ENCODE measurements around the gene WDR5. TPM values are rescaled to one million over a fixed set of nuclear protein-coding genes. Genes with fewer than 3 reads are reported as not detected.

Gene WDR5
- total and polyA plus RNA-seq, 2 of the 13 experiments (the other 11 are each of a cell fraction or from before 2014, with no cell fraction given) = 34.3 TPM

DNA sequence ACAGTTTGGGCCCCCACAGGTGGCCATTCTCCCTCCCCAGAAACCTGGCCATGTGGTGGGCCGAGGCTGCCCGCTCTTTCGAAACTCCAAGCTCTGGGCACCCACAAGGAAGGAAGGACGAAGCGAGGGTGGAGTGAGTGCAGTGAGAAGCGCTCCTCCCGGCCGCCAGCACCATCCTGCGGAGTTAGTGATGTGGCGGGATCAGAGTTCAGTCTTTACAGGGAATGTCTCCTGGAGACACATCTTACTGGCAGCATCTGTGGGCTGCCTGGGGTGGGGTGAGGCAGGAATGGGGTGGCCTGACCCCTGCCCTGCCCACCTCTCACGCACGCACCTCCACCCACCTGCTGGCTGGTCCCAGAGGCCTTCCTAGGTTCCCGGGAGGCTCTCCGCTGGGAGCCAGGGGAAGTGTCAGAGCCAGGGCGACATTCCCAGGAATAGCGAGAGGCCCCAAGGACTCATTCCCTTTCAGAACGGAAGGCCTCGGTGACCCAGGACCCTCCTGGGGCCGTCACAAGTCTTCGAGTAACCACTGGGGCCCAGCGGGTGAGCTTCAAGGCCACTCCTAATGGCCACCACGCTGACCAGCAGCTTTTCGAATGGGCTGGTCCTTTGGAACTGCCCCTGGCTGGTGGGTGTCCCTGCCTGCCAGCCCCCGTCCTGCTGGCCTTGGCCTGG is 34.0 kb downstream of the WDR5 start (continued):
- TF ChIP-seq, protein P1, sequence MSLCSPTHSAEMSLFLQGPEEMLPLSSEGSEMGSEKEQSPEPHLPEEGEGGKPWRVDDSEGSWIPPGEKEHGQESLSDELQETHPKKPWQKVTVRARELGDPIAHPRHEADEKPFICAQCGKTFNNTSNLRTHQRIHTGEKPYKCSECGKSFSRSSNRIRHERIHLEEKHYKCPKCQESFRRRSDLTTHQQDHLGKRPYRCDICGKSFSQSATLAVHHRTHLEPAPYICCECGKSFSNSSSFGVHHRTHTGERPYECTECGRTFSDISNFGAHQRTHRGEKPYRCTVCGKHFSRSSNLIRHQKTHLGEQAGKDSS (CRISPR knock-in tag; IDR thresholded peaks at IDR 0.05; ENCODE audit: borderline replicate concordance, low read depth) = 0 out of 2 replicates have a peak, but pooled peaks have one; percentile 16
- TF ChIP-seq ZNF281 (CRISPR knock-in tag; IDR thresholded peaks at IDR 0.05; ENCODE audit: borderline replicate concordance) = no peak
- TF ChIP-seq LCORL (IDR thresholded peaks at IDR 0.05) = no peak
- TF ChIP-seq LCORL (CRISPR knock-in tag; IDR thresholded peaks at IDR 0.05) = peak; percentile 41; the same call in 1 of the 2 replicates
- TF ChIP-seq, protein P2, sequence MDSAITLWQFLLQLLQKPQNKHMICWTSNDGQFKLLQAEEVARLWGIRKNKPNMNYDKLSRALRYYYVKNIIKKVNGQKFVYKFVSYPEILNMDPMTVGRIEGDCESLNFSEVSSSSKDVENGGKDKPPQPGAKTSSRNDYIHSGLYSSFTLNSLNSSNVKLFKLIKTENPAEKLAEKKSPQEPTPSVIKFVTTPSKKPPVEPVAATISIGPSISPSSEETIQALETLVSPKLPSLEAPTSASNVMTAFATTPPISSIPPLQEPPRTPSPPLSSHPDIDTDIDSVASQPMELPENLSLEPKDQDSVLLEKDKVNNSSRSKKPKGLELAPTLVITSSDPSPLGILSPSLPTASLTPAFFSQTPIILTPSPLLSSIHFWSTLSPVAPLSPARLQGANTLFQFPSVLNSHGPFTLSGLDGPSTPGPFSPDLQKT (CRISPR knock-in tag; IDR thresholded peaks at IDR 0.05; ENCODE audit: borderline replicate concordance) = no peak
- TF ChIP-seq EED (CRISPR knock-in tag; IDR thresholded peaks at IDR 0.05) = no peak
- no peak for TF ChIP-seq GPBP1L1 (CRISPR knock-in tag; IDR thresholded peaks at IDR 0.05)
- TF ChIP-seq TARDBP (CRISPR knock-in tag; IDR thresholded peaks at IDR 0.05) = no peak
- TF ChIP-seq SATB2 (CRISPR knock-in tag; IDR thresholded peaks at IDR 0.05) = no peak
- TF ChIP-seq ZNF512B (CRISPR knock-in tag; IDR thresholded peaks at IDR 0.05; ENCODE audit: borderline replicate concordance) = no peak
- no peak for TF ChIP-seq AKAP8 (CRISPR knock-in tag; IDR thresholded peaks at IDR 0.05)
- no peak for TF ChIP-seq ZNF260 (CRISPR knock-in tag; IDR thresholded peaks at IDR 0.05; ENCODE audit: borderline replicate concordance, low read depth)
- TF ChIP-seq SPEN (CRISPR knock-in tag; IDR thresholded peaks at IDR 0.05; ENCODE audit: low read depth) = no peak
- TF ChIP-seq ZFYVE20 (CRISPR knock-in tag; IDR thresholded peaks at IDR 0.05; ENCODE audit: borderline replicate concordance, low read depth) = no peak
- TF ChIP-seq BHLHE40 (IDR thresholded peaks at IDR 0.05; ENCODE audit: low read length) = no peak
- no peak for TF ChIP-seq THAP11 (CRISPR knock-in tag; IDR thresholded peaks at IDR 0.05)
- TF ChIP-seq, protein P3, sequence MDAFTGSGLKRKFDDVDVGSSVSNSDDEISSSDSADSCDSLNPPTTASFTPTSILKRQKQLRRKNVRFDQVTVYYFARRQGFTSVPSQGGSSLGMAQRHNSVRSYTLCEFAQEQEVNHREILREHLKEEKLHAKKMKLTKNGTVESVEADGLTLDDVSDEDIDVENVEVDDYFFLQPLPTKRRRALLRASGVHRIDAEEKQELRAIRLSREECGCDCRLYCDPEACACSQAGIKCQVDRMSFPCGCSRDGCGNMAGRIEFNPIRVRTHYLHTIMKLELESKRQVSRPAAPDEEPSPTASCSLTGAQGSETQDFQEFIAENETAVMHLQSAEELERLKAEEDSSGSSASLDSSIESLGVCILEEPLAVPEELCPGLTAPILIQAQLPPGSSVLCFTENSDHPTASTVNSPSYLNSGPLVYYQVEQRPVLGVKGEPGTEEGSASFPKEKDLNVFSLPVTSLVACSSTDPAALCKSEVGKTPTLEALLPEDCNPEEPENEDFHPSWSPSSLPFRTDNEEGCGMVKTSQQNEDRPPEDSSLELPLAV (CRISPR knock-in tag; conservative IDR thresholded peaks at IDR 0.05; ENCODE audit: low read depth) = no peak
- peak; percentile 23 for TF ChIP-seq TEAD3 (CRISPR knock-in tag; optimal IDR thresholded peaks at IDR 0.05; ENCODE audit: borderline replicate concordance)
- peak; percentile 9; the same call in 1 of the 2 replicates for TF ChIP-seq HDAC2 (CRISPR knock-in tag; IDR thresholded peaks at IDR 0.05)
